Endothelial cell of umbilical vein (primary cell): ENCODE data around the gene TSSK1B. TPM values are rescaled to one million over a fixed set of nuclear protein-coding genes. Genes with fewer than 3 reads are reported as not detected.
"Not testable (repeated sequence)": the region's sequence is repeated elsewhere in the genome, so short reads cannot be mapped to it uniquely, and the experiment has no call there.

Experiments used
- BruUV-seq: library from RNA; stranded (reverse); fragments of 400-500 nt; replicated peaks from 2 replicates; lab custom pipeline; 2021; lab: Mats Ljungman, UMichigan
- CTCF ChIA-PET: fragments of 300-600, 350-600 bp; sonication (Branson Sonifier 250); formaldehyde crosslinking; loops from one replicate; lab custom pipeline; 2021; ENCODE audit warnings: antibody characterized with exemption, inconsistent platforms; lab: Charles Lee
- POLR2A ChIA-PET: fragments of 300-600, 350-600 bp; sonication (Branson Sonifier 250); formaldehyde crosslinking; loops from one replicate; lab custom pipeline; 2021; ENCODE audit warnings: antibody characterized with exemption, inconsistent platforms; lab: Charles Lee
- DNase-seq: peaks from one replicate; pipeline ENCODE4 v3.0.0-alpha.2; 2011; ENCODE audit warnings: low read depth, low spot score
- FAIRE-seq: peaks from 2 replicates; lab custom pipeline; 2011; peaks lifted over from hg19 to GRCh38; lab: Jason Lieb, UNC
- H2AFZ ChIP-seq: 2 replicates; pipeline ENCODE4 v1.6.0; 2012; ENCODE audit warnings: low read depth, low read length, control low read depth, inconsistent platforms
- H3K27ac ChIP-seq: 2 replicates; pipeline ENCODE4 v1.5.1; 2011; ENCODE audit warnings: low read depth, mild to moderate bottlenecking, control low read depth, low read length, moderate library complexity; ENCODE audit not compliant: insufficient read depth
- H3K27me3 ChIP-seq, 2 experiments: 2 replicates each; pipeline versions ENCODE4 v1.6.0 to v1.6.1; 2011; ENCODE audit warnings: low read length in 2 of 2, mixed read lengths in 1 of 2; ENCODE audit not compliant: control insufficient read depth in 2 of 2, insufficient read depth in 2 of 2
- H3K36me3 ChIP-seq, 2 experiments: 2 replicates in 1 of 2; 3 replicates in 1 of 2; pipeline ENCODE4 v1.5.1; 2011; ENCODE audit warnings: low read length in 2 of 2, mild to moderate bottlenecking in 1 of 2, moderate library complexity in 1 of 2; ENCODE audit not compliant: control insufficient read depth in 2 of 2, insufficient read depth in 2 of 2; ENCODE audit errors: extremely low read depth in 1 of 2
- H3K4me1 ChIP-seq: 3 replicates; pipeline ENCODE4 v1.5.1; 2011; ENCODE audit warnings: mild to moderate bottlenecking, low read length; ENCODE audit not compliant: control insufficient read depth, insufficient read depth; ENCODE audit errors: extremely low read depth
- H3K4me2 ChIP-seq: 2 replicates; pipeline ENCODE4 v1.6.1; 2011; ENCODE audit warnings: low read length, control low read depth, mixed read lengths; ENCODE audit not compliant: insufficient read depth
- H3K4me3 ChIP-seq, 3 experiments: fragments of 200-600 bp in 1 of 3; sonication (generic), shearing (Covaris generic) in 1 of 3; replicated peaks in 1 of 3; 2 replicates each; pipeline ENCODE4 v1.5.1; 2011 to 2016; ENCODE audit warnings: control low read depth in 3 of 3, low read length in 3 of 3, mild to moderate bottlenecking in 2 of 3, inconsistent platforms in 1 of 3, low read depth in 1 of 3, moderate library complexity in 1 of 3; ENCODE audit not compliant: insufficient read depth in 1 of 3
- H3K79me2 ChIP-seq: 2 replicates; pipeline ENCODE4 v1.6.0; 2012; ENCODE audit warnings: low read length, inconsistent platforms; ENCODE audit not compliant: control insufficient read depth, insufficient read depth
- H3K9ac ChIP-seq: replicated peaks from 2 replicates; pipeline ENCODE3; 2011; ENCODE audit warnings: low read length, control low read depth; ENCODE audit not compliant: insufficient read depth; ENCODE audit errors: extremely low read depth
- H3K9me1 ChIP-seq: replicated peaks from 3 replicates; pipeline ENCODE4 v1.6.0; 2011; ENCODE audit warnings: mild to moderate bottlenecking, low read length; ENCODE audit not compliant: control insufficient read depth, insufficient read depth; ENCODE audit errors: extremely low read depth
- H3K9me3 ChIP-seq: replicated peaks from 2 replicates; pipeline ENCODE4 v1.5.1; 2012; ENCODE audit warnings: low read length, inconsistent platforms; ENCODE audit not compliant: control insufficient read depth, insufficient read depth
- H4K20me1 ChIP-seq: replicated peaks from 2 replicates; pipeline ENCODE3; 2011; ENCODE audit warnings: mild to moderate bottlenecking, low read length; ENCODE audit not compliant: control insufficient read depth, insufficient read depth; ENCODE audit errors: extremely low read depth
- CTCF ChIP-seq, 2 donors: IDR thresholded peaks; 1 replicate in 1 of 2; 2 replicates in 1 of 2; pipeline ENCODE4 v1.5.1; 2011; ENCODE audit warnings: low read length in 2 of 2, mild to moderate bottlenecking in 2 of 2, moderate library complexity in 2 of 2, control low read depth in 1 of 2, inconsistent platforms in 1 of 2, low read depth in 1 of 2; ENCODE audit not compliant: insufficient read depth in 1 of 2; ENCODE audit errors: extremely low read depth in 1 of 2
- EZH2 ChIP-seq: IDR thresholded peaks from 2 replicates; pipeline ENCODE4 v1.6.1; 2012; ENCODE audit warnings: borderline replicate concordance, low read depth, mild to moderate bottlenecking, moderate library complexity, low read length, inconsistent platforms; ENCODE audit not compliant: severe bottlenecking
- FOS ChIP-seq: IDR thresholded peaks from 2 replicates; pipeline ENCODE4 v1.6.1; 2011; ENCODE audit warnings: mild to moderate bottlenecking, low read length, moderate library complexity, borderline replicate concordance; ENCODE audit not compliant: insufficient read depth
- GATA2 ChIP-seq: IDR thresholded peaks from 2 replicates; pipeline ENCODE4 v1.7.0; 2011; ENCODE audit warnings: low read depth, mild to moderate bottlenecking, moderate library complexity, mixed read lengths, low read length; ENCODE audit not compliant: insufficient read length, insufficient read depth
- JUN ChIP-seq: IDR thresholded peaks from 2 replicates; pipeline ENCODE4 v1.6.1; 2011; ENCODE audit warnings: borderline replicate concordance, low read depth; ENCODE audit not compliant: insufficient read length, insufficient read depth
- MAX ChIP-seq: IDR thresholded peaks from 2 replicates; pipeline ENCODE4 v1.6.1; 2011; ENCODE audit not compliant: insufficient read depth, insufficient read length
- MYC ChIP-seq: IDR thresholded peaks from one replicate; pipeline ENCODE4 v1.6.1; 2011; ENCODE audit warnings: mild to moderate bottlenecking, low read depth, low read length
- POLR2A ChIP-seq: IDR thresholded peaks from 2 replicates; pipeline ENCODE4 v1.6.1; 2012; ENCODE audit warnings: low read depth, mild to moderate bottlenecking, control low read depth, low read length
- POLR2AphosphoS5 ChIP-seq: IDR thresholded peaks from 2 replicates; pipeline ENCODE4 v1.6.1; 2012; ENCODE audit warnings: low read depth, mild to moderate bottlenecking, control low read depth, low read length, moderate library complexity; ENCODE audit not compliant: insufficient read depth
- dilution Hi-C: fragments of 300-500 bp; cut with MboI; formaldehyde crosslinking; loops from one replicate; pipeline ENCODE4 v1.15.0; 2019; ENCODE audit warnings: low sequenced_read_pairs; ENCODE audit not compliant: extremely low pct_ligation_motif_present
- intact Hi-C: fragments of 100-400 bp; cut with micrococcal nuclease; formaldehyde crosslinking; loops from one replicate; pipeline ENCODE4 v1.10.0; 2022
- polyA plus RNA-seq, 4 experiments: library from polyadenylated mRNA; depleted of rRNA in 3 of 4; stranded (reverse) in 3 of 4; unstranded in 1 of 4; fragments of >200 nt; gene quantifications; 2 replicates each; pipeline versions ENCODE4 v1.2.1 to v1.2.3, GENCODE V29; 2011 to 2012; ENCODE audit warnings: missing spikeins in 1 of 4
- total RNA-seq: library from RNA; stranded (reverse); gene quantifications from 2 replicates; pipeline ENCODE4 v1.2.3, GENCODE V29; 2021

Gene TSSK1B
- total and polyA plus RNA-seq, 2 donors (not counting 3 experiments of a cell fraction or from before 2014, with no cell fraction given), result 0.03 TPM; not detected in 1

DNA sequence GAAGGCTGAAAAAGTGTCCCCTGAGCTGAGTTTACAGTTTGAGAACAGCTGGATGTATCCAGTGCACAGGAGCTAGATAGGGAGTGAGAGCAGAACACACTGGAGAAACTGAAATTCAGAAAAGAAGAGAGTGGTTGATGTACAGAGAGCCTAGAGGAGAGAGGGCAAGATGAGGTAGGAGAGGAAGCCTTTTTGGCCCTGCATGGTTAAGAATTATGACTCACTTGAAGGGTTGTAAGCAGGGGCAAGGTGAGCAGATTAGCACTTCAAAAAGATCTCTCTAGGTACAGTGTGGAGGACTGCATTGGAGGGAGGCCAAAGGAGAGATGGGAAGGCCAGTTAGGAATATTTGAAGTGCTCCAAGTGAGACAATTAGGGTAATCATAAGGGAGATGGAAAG is 28.2 kb upstream of the TSSK1B start:
- POLR2A ChIA-PET, result no interaction called here
- dilution Hi-C loops, result no loop called here
- TF ChIP-seq EZH2 (no peak), FOS (no peak), CTCF (IDR thresholded peaks at IDR 0.05; ENCODE audit: extremely low read depth in 1 of 2, insufficient read depth in 1 of 2, low read depth in 1 of 2, low read length in 2 of 2) (no peak), JUN (no peak), MAX (no peak), POLR2A (no peak), POLR2AphosphoS5 (no peak), GATA2 (no peak), MYC (no peak)

DNA sequence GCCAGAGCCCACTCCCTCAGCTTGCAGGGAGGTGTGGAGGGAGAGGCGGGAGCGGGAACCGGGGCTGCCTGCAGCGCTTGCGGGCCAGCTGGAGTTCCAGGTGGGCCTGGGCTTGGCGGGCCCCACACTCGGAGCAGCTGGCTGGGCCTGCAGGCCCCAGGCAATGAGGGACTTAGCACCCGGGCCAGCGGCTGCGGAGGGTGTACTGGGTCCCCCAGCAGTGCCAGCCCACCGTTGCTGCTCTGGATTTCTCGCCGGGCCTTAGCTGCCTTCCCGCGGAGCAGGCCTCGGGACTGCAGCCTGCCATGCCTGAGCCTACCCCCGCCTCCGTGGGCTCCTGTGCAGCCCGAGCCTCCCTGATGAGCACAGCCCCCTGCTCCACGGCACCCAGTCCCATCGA is 22.3 kb upstream of the TSSK1B start:
- CTCF ChIA-PET, H3K4me2 ChIP-seq, DNase-seq, BruUV-seq, FAIRE-seq, H3K4me1 ChIP-seq, H4K20me1 ChIP-seq, H3K9me3 ChIP-seq, dilution Hi-C loops, H3K27me3 ChIP-seq, H3K9me1 ChIP-seq, H3K4me3 ChIP-seq, H3K9ac ChIP-seq, POLR2A ChIA-PET, H2AFZ ChIP-seq, H3K27ac ChIP-seq, intact Hi-C loops, H3K36me3 ChIP-seq, H3K79me2 ChIP-seq: not testable (repeated sequence)

More for the DNA sequence above, 28.2 kb upstream of the TSSK1B start:
- H2AFZ ChIP-seq, result no peak overlapping the region
- H3K27me3 ChIP-seq, result peaks cover 0 to 3% of the 10 kb centered on the region in 2 experiments
- H3K9me3 ChIP-seq, result no peaks in the 10 kb centered on the region
- no peak overlapping the region for H3K27ac ChIP-seq
- no peaks in the 10 kb centered on the region for H3K79me2 ChIP-seq
- no peak overlapping the region for H3K9ac ChIP-seq
- no peaks in the 10 kb centered on the region for H4K20me1 ChIP-seq
- intact Hi-C loops, result no loop called here
- BruUV-seq, result no TSS peak
- H3K36me3 ChIP-seq, result no peaks in the 10 kb centered on the region
- no peak for FAIRE-seq
- no peaks in the 10 kb centered on the region for H3K4me1 ChIP-seq
- no peak for DNase-seq
- no peak overlapping the region for H3K4me3 ChIP-seq
- H3K9me1 ChIP-seq, result no peaks in the 10 kb centered on the region
- H3K4me2 ChIP-seq, result no peak overlapping the region
- CTCF ChIA-PET, result no interaction called here
